ENCODE measurements around the gene ZNF296. TPM values are rescaled to one million over a fixed set of nuclear protein-coding genes. Genes with fewer than 3 reads are reported as not detected.

Gene ZNF296
- total RNA-seq, 1 experiment from 2014 or later: 6.7 TPM

DNA sequence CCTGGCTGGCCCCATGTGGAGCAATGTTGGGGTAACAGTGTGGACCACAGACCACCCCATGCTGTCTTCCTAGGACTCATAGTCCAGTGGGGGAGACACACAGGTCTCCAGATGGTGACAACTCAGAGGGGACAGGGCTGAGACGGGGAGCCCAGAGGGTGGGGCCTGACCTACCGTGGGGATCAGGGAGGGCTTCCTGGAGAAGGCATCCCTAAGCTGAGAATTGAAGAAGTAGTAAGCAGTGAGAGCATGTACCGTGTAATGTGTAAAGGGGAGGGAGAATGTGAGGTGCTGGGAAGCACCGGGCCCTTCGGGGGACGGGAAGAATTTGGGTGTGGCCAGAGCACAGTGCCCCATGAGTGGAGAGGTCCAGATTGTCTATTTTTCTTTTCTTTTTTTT is 47.7 kb upstream of the ZNF296 start:
- POLR2A ChIA-PET: no interaction called here
- ATAC-seq: no peak
- CTCF ChIA-PET: no interaction called here
- TF ChIP-seq, protein P1, sequence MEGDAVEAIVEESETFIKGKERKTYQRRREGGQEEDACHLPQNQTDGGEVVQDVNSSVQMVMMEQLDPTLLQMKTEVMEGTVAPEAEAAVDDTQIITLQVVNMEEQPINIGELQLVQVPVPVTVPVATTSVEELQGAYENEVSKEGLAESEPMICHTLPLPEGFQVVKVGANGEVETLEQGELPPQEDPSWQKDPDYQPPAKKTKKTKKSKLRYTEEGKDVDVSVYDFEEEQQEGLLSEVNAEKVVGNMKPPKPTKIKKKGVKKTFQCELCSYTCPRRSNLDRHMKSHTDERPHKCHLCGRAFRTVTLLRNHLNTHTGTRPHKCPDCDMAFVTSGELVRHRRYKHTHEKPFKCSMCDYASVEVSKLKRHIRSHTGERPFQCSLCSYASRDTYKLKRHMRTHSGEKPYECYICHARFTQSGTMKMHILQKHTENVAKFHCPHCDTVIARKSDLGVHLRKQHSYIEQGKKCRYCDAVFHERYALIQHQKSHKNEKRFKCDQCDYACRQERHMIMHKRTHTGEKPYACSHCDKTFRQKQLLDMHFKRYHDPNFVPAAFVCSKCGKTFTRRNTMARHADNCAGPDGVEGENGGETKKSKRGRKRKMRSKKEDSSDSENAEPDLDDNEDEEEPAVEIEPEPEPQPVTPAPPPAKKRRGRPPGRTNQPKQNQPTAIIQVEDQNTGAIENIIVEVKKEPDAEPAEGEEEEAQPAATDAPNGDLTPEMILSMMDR (IDR thresholded peaks at IDR 0.05): no peak
- TF ChIP-seq SIN3A (IDR thresholded peaks at IDR 0.05; ENCODE audit: borderline replicate concordance, insufficient read depth, low read depth, low read length) (no peak), TCF7L2 (IDR thresholded peaks at IDR 0.05; ENCODE audit: low read depth, low read length) (no peak), POLR2AphosphoS5 (IDR thresholded peaks at IDR 0.05; ENCODE audit: low read depth, low read length) (no peak)
- TF ChIP-seq, protein P2, sequence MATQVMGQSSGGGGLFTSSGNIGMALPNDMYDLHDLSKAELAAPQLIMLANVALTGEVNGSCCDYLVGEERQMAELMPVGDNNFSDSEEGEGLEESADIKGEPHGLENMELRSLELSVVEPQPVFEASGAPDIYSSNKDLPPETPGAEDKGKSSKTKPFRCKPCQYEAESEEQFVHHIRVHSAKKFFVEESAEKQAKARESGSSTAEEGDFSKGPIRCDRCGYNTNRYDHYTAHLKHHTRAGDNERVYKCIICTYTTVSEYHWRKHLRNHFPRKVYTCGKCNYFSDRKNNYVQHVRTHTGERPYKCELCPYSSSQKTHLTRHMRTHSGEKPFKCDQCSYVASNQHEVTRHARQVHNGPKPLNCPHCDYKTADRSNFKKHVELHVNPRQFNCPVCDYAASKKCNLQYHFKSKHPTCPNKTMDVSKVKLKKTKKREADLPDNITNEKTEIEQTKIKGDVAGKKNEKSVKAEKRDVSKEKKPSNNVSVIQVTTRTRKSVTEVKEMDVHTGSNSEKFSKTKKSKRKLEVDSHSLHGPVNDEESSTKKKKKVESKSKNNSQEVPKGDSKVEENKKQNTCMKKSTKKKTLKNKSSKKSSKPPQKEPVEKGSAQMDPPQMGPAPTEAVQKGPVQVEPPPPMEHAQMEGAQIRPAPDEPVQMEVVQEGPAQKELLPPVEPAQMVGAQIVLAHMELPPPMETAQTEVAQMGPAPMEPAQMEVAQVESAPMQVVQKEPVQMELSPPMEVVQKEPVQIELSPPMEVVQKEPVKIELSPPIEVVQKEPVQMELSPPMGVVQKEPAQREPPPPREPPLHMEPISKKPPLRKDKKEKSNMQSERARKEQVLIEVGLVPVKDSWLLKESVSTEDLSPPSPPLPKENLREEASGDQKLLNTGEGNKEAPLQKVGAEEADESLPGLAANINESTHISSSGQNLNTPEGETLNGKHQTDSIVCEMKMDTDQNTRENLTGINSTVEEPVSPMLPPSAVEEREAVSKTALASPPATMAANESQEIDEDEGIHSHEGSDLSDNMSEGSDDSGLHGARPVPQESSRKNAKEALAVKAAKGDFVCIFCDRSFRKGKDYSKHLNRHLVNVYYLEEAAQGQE (IDR thresholded peaks at IDR 0.05; ENCODE audit: insufficient read depth in 1 of 2, low read depth in 2 of 2, low read length in 1 of 2): no peak
- in situ Hi-C loops (cut with HindIII; ENCODE audit: low pct_unique_long_range_greater_than_20kb, low sequenced_read_pairs) (no loop called here), intact Hi-C loops (cut with micrococcal nuclease; ENCODE audit: unreplicated experiment) (no loop called here)
- no peaks in the 10 kb centered on the region for H3K27me3 ChIP-seq (ENCODE audit: control insufficient read depth, insufficient read depth, low read length)
- no peak overlapping the region for H3K4me3 ChIP-seq (ENCODE audit: low read depth in 2 of 2, low read length in 2 of 2)
- no peak for DNase-seq (ENCODE audit: low read depth, low spot score)
- BruUV-seq (replicated peaks): no TSS peak
- no peaks in the 10 kb centered on the region for H3K36me3 ChIP-seq (ENCODE audit: control insufficient read depth, insufficient read depth, low read length)
- no peaks in the 10 kb centered on the region for H3K4me1 ChIP-seq (ENCODE audit: control insufficient read depth, insufficient read depth, low read length)
- H3K9me3 ChIP-seq (ENCODE audit: control insufficient read depth, insufficient read depth, low read depth, low read length): no peaks in the 10 kb centered on the region
- H3K27ac ChIP-seq (ENCODE audit: low read length): no peak overlapping the region

DNA sequence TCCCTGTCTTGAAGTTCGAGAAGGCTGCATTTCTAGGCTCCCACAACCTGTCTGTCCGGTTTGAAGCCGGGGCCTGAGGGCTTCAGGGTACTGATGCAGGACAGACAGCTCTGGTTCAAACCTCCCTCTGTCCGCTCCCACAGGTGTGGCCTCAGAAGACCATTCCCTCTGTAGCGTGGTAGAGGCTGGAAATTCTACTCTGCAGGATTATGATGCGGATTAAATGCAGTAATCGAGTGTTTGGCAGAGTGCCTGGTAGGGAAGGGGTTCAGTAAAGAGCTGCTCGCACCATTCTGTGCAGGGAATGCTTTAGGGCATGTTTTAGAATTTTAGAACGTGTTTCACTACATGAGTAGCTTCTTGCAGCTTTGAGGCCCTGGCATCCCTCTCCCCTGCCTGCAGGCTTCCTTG is 47.2 kb upstream of the ZNF296 start:
- DNase-seq (ENCODE audit: low read depth, low spot score) (no peak), ATAC-seq (no peak)
- no peak overlapping the region for H3K4me3 ChIP-seq (ENCODE audit: low read depth in 2 of 2, low read length in 2 of 2)
- BruUV-seq (replicated peaks): no TSS peak
- in situ Hi-C loops (cut with HindIII; ENCODE audit: low pct_unique_long_range_greater_than_20kb, low sequenced_read_pairs) (no loop called here), intact Hi-C loops (cut with micrococcal nuclease; ENCODE audit: unreplicated experiment) (no loop called here)
- H3K36me3 ChIP-seq (ENCODE audit: control insufficient read depth, insufficient read depth, low read length): no peaks in the 10 kb centered on the region
- no peaks in the 10 kb centered on the region for H3K4me1 ChIP-seq (ENCODE audit: control insufficient read depth, insufficient read depth, low read length)
- no peaks in the 10 kb centered on the region for H3K9me3 ChIP-seq (ENCODE audit: control insufficient read depth, insufficient read depth, low read depth, low read length)
- ChIA-PET POLR2A (no interaction called here), CTCF (no interaction called here)
- no peaks in the 10 kb centered on the region for H3K27me3 ChIP-seq (ENCODE audit: control insufficient read depth, insufficient read depth, low read length)
- H3K27ac ChIP-seq (ENCODE audit: low read length): no peak overlapping the region
- TF ChIP-seq POLR2AphosphoS5 (IDR thresholded peaks at IDR 0.05; ENCODE audit: low read depth, low read length): no peak
- TF ChIP-seq, protein P2 (IDR thresholded peaks at IDR 0.05; ENCODE audit: insufficient read depth in 1 of 2, low read depth in 2 of 2, low read length in 1 of 2): no peak
- TF ChIP-seq SIN3A (IDR thresholded peaks at IDR 0.05; ENCODE audit: borderline replicate concordance, insufficient read depth, low read depth, low read length): no peak
- TF ChIP-seq TCF7L2 (IDR thresholded peaks at IDR 0.05; ENCODE audit: low read depth, low read length): no peak
- TF ChIP-seq, protein P1 (IDR thresholded peaks at IDR 0.05): no peak
